Activated naive CD4-positive, alpha-beta T cell treated with anti-CD3 and anti-CD28 coated beads, Interleukin-2, amount 50 U/mL, for 16 hours (primary cell): ENCODE measurements around the gene CSNK1G1.
"Not testable (repeated sequence)": the region's sequence is repeated elsewhere in the genome, so short reads cannot be mapped to it uniquely, and the experiment has no call there.

Source experiments
- DNase-seq: peaks from one replicate; pipeline ENCODE4 v3.0.0-alpha.2; 2020

The CSNK1G1 gene

DNA sequence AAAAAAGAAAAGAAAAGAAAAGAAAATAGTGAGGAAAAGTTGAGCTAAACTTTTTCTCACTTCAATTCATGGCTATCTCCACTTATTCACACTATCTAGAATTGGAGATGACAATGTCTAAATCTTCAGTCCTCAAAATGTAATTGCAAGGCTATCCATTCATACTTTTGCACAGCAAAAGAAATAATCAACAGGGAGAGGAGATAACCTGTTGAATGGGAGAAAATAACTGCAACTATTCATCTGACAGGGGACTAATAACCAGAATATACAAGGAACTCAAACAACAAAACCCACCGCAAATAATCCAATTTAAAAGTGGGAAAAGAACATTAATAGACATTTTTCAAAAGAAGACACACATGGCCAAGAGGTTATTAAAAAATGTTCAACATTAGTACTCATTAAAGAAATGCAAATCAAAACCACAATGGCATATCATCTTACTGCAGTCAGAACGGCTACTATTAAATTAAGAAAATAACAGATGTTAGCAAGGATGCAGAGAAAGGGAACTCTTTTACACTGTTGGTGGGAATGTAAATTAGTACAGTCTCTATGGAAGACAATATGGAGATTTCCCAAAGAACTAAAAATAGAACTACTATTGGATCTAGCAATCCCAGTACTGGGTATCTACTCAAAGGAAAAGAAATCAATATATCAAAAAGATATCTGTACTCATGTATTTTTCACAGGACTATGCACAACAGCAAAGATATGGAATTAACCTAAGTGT is 119.6 kb downstream of the CSNK1G1 start:
- DNase-seq, result no peak

DNA sequence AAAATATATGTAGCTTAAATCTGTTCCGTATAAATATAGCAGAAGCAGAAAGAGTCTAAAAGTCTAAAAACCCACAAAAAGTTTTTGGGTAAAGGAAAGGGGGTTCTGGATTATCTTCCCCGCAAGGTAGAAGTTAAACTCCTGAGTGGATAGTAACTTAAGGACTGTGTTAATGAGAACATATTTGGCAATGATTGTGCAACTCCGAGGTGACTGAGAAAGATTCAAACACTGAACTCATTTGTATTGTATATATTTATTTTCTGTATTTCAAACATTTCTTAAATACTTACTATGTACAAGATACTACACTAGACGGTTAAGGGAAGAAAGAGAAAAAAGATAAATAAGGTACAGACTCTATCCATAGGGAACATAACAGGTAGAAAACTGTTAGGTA is 120.4 kb downstream of the CSNK1G1 start:
- DNase-seq, result no peak

DNA sequence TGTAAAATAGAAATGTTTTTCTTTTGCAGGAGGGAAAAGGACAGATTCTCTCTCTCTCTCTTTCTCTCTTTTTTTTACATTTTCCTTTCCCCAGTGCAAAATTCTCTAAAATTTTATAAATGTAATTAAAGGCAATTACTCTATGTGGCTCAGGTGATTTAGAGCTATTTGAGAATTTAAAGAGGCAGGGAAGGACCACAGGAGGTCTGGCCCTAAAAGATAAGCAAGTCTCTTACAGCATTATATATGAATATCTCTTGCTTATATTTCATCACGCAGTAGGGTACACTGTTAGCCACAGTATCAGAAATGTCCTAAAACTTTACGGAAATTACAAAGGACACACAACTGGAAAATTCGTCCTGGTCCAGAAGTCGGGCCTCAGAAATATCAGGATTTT is 122.7 kb downstream of the CSNK1G1 start:
- DNase-seq, result no peak

DNA sequence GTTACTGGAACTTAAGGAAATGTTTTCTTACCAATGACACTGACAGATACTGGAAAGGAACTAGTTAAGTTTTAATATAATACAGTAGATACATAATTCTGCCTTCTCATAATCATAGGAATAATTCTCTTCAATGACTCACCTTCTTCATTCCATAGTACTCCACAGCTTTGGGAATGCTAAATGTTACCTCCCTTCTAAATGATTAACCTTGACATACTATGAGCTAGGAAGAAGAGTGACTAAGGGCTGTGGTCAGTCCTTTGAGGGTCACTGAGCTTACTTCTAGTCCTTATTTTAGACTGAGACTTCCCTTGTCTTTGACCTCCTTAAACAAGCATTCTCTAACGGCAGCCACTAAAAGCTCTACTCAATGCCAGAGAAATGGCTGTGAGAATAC is 123.6 kb downstream of the CSNK1G1 start:
- DNase-seq, result no peak

DNA sequence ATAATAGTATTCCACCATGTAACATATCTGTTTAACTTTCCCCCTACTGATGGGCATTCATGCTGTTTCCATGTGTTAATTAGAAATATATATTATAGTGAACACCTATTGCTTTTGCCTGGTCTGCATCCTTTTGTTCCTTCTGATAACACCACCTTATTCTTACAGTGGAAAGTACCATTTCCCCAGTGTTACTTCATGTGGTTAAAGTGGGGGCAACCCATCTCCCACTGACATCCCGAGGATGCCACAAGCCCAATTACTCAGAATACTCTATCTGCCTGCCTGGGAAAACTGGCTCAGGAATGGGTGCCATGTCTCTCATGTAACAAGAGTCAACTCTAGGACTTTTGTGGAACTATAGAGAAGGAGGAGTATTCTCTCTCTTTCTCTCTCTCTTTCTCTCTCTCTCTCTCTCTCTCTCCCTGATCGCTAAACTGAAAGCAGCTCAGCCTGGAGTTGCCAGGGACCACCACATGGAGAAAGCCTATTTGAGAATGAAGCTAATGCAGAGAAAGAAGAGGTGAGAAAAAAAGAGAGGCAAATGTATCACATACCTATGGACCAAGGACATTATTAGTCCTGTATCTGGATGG is 126.7 kb downstream of the CSNK1G1 start:
- no peak for DNase-seq

DNA sequence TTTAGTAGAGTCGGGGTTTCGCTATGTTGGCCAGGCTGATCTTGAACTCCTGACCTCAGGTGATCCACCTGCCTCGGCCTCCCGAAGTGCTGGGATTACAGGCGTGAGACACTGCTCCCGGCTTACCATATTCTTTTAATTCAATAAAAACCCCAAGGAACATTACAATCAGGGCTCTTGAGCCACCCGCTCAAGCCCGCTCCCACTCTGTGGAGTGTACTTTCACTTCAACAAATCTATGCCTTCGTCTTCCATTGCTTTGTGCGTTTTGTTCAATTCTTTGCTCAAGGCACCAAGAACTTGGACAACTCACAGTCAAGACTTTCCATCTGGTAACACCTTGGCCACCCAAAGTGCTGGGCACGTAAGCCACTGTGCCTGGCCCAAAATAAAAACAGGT is 130.2 kb downstream of the CSNK1G1 start:
- DNase-seq, result no peak

DNA sequence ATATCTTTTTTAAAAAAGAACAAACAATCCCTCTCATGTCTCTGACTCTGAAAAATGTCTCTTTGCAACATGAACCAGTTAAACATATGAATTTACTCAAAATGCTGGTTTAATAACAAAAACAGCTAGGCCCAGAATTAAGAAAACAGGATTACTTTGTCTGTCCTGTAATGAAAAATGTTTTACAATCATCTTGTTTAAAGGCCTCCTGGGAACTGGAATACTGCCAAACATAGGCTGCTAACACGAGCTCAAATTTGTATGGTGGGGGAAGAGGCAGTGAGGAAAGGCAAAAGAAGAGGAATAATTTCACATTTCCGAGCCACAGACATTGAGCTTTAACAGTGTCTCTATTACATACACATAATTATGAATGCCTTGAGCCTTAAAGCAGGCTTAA is 131.5 kb downstream of the CSNK1G1 start:
- no peak for DNase-seq

DNA sequence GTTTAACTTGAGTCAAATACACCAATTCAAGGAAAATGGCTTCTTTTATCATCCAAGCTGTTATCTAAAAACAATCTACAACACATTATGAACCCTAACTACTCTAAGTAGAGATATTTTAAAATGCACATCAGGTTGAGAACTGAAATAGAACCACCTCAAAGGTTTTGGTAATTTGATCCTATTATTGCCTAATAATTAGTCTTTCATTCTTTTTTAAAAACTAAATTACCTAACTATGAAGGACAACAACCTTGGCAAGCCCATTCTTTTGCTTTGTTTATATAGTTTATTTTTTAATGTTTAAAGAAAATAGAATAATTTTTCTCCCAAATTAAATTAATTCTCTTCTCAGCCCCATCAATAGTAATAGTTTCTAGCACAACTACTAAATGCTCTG is 132.1 kb downstream of the CSNK1G1 start:
- DNase-seq, result no peak

DNA sequence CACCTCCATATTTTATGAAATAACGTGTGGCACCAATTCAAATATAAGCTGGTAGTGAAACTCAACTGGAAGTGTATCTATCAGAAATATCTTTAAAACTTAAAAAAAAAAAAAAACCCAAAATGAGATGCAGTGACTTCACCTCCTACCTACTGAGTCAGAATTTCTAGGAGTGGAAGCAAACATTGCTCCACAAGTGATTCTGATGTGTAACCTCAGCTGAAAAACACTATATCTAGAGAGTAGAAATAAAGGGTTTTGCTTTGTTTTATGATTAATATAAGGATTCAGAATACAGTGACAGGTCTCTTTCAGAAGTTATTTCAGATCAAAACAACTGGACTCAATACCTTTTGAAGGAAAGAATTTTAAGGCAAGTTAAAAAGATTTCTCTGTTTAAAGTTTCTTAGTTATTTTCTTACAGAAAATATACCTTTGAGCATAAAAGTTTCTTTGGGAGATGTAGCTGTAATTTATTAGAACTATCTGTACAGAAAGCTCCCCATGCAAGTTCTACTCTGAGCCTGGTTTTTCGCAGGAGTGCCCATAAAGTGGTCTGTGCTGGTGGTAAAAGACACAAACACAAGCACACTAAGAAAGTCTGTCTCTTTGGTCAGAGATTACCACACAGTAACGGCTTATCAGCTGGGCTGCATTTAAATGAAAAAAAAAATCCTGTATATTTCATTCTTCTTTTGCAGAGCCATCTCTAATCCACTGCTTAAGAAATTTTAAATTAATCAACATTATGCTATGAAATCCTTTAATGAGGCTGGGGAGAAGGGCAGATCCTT is 133.2 kb downstream of the CSNK1G1 start:
- DNase-seq, result no peak

DNA sequence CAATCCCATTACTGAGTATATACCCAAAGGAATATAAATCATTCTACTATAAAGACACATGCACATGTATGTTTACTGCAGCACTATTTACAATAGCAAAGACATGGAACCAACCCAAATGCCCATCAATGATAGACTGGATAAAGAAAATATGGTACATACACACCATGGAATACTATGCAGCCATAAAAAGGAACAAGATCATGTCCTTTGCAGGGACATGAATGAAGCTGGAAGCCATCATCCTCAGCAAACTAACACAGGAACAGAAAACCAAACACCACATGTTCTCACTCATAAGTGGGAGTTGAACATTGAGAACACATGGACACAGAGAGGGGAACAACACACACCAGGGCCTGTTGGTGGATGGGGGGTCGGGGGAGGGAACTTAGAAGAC is 134.1 kb downstream of the CSNK1G1 start:
- DNase-seq, result not testable (repeated sequence)

DNA sequence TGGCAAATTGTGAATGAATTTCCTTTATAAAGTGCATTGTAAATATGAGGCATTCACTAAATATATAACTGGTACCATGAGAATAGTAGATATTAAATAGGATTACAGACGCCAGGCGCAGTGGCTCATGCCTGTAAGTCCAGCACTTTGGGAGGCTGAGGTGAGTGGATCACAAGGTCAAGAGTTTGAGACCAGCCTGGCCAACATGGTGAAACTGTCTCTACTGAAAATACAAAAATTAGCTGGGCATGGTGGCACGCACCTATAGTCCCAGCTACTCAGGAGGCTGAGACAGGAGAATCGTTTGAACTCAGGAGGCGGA is 138.6 kb downstream of the CSNK1G1 start:
- not testable (repeated sequence) for DNase-seq

DNA sequence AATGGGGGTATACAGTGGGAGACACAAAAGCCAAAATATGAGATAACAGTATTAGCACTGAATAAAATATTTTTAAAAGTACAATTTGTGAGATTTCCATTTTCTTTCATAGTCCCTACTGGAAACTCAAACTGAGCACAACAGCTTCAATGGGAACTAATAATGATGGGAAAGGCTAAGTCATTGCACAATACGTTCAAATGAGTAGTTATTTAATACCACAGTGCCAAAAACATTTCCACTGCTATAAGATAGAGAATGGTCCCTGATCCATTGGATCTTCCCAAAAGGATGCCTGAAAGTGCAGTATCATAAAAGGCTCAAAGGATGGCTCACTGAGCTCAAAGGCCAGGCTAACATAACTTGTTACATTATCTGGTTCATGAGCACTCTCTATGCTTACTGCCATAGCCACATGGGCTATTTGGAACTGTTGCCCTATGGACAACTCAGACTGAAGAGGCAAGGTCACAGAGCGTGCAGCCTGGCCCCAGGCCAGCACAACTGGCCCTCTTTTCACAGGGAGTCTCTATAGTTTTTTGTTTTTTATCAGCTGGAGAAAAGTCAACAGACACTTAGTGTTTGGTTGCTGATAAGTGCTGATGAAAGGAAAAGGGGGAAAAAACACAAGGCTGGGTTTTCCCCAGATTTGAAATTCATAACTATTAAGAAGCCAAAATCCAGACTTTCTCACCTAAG is 139.1 kb downstream of the CSNK1G1 start:
- no peak for DNase-seq

DNA sequence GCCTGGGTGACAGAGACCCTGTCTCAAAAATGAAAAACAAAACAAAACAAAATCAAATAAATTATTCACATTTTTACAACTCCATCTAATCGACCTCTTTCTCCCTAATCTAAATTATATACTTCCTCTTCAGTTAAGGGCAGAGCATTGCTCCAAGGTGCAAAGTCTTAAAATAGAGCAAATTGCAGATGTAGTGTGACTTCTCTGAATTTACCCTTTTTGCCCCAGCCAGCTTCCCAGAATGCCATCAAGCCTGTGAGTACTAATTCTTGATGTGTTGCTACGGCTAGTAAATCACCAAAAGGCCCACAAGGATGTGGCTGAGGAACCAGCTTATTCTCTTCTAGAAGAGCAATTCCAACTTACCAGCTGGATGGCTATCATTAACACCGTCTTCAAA is 139.8 kb downstream of the CSNK1G1 start:
- no peak for DNase-seq

DNA sequence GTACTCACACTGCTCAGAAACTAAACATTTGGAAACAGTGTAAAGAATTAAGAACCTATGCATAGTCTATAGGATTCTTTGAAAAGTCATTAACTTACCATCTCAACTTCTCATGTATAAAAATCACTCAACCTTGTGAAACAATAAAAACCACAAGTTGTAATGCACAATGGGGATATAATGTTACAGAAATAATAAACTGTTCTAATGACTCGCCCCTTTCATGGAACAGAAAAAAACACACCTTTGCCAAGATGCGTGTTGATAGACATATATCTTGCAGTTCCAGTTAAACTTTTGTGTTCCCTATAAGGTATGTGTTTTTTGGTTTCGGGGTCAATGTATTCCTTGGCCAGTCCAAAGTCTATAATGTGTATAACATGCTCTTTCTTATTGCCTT is 142.3 kb downstream of the CSNK1G1 start:
- DNase-seq, result no peak

DNA sequence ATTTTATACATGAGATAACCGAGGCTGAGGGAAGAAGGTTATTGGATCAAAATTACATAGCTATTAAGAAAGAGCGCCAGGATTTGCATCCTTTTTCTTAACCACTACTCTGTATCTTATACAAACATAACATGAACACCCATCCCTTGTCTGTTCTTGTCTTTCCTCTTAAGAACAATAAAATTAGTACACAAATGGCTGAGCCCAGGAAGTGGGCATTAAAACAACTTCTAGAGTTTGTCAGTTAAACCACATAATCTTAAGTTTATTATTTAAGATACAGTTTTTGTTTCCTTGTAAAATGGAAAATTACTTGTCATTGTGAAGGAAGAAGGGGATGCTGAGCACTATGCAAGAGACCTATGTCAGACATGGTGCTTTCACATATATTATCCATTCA is 144.3 kb downstream of the CSNK1G1 start:
- no peak for DNase-seq

DNA sequence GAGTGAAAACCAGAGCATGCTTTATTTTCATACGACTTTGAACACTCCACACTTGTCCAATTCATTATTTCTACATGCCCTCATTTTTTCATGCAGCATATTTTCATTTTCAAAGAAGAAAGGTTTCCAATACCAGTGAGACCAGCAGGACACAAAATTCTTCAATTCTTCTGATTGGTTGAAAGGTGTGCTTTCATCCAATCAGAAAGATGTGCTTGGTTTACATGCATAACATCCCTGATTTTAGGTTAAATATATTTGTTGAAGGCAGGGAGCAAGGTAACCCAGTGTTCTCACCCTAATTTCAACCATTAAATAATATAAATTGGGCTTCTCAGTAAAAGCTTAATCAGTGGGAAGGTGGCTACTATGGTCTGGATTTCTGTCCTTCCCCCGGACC is 145.6 kb downstream of the CSNK1G1 start:
- no peak for DNase-seq

DNA sequence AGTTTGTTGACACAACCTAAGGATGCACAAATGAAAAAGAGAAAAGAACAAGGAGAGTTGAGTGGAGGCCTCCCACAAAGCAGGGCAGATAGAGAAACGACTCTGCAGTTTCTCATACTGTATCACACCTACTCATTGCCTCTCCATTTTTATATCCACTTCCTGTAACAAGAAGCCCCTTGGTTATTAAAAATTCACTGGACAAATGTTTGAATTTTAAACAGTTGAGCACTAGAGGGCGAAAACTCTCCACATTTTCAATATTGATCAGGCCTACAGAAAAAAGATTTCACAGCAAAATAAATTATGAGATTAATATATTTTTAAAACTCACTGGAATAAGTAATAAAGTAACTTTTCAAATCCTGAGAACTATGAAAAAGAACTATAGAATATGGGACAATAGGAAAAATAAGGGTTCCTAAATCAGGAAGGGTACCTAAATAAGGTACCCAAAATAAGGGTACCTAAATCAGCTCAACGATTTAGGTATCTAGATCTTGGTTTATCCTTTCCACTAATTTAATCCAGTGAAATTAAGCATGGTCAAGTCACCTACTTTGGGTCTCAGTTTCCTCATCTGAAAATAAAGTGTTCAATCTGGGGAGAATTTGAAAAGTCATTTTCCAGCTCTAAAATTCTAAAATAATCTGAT is 146.2 kb downstream of the CSNK1G1 start:
- no peak for DNase-seq

DNA sequence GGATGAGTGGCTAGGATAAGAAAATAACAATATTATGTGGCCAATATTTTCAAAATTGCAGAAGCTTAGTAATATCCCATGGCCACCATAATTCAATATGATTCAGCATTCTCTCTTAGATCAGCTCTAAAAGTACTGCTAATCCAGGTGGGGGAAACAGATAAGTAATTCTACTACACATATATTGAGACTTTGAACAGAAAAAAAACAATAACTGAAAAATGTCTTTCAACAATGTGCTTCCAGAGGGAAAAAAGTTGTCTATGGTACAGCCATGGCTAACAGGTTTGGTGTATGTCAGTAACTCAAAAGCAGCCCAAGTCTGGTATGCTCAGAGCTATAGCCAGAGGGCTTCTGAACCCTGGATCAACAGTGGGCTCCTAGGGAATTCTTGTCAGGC is 150.8 kb downstream of the CSNK1G1 start:
- no peak for DNase-seq

DNA sequence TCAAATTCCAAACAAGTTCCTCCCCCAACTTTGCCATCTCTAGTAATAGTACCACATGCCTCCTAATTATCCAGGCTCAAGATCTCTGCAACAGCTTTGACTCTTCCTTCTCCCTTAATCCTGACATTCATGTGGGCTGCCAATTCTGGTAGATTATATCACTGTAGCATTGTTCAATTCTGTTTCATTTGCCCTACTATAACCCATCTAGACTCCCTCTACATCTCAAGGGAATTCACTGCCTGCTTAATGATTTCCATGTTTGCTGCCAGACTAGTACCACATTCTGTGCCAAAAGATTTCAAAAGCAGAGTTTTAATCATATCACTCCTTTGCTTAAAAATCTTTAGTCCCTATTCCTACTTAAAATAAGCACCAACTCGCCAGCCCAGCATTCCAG is 158.5 kb downstream of the CSNK1G1 start:
- DNase-seq, result no peak

DNA sequence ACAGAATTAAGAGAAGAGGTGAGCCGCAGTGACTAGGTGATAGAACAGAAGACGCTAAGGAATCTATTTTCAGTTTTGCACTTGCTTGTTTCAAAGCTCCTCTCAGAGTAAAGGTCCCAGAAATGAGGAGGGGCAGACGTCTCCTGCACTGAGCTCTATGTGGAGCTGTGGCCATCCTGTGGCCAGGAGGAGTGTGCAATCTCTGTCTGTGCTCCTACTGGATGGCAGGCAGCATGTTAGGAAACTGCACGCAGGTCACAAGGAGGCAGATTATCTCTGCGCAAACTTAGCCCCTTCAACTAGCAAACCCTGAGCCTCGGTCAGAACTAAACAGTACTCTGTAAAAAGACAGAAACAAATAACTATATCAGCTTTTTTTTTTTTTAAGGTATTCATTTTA is 162.0 kb downstream of the CSNK1G1 start:
- DNase-seq, result no peak

DNA sequence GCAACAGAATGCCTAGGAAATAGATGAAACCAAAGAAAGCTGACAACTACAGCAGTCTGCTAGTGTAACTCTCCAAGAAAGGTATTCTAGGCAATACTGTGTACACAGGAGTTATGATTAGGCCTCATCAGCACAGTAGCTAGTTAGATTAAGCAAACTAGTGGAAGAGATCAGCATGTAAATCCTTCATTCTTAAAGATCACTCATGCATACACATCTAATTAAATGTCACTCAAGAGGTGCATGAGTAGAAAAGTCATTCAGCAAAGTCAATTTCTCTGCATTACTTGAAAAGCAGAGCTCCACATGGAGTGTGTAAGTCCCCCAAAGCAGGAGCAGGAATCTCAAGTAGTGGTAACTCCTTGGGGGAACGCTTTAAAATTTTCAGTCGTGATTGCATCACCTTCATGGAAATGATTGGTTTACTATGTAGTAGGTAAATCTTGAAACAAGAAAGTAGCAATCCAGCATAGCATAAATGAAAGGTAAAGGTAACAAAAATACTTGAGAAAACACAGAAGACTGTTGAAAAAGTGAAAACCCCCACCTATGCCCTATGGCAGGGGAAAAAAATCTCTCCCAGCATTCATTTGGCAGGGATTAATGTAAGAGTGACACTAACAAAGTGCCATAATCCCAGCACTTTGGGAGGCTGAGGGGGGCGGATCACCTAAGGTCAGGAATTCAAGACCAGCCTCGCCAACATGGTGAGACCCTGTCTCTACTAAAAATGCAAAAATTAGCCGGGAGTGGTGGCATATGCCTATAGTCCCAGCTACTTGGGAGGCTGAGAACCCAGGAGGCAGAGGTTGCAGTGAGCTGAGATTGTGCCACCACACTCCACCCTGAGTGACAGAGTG is 163.8 kb downstream of the CSNK1G1 start:
- DNase-seq, result no peak
